SH-SY5Y (cell line): ENCODE data around the gene ZNF862.

ENCODE experiments used
- GATA2 ChIP-seq: IDR thresholded peaks from 2 replicates; pipeline ENCODE4 v1.6.1; 2011; ENCODE audit warnings: mild to moderate bottlenecking, low read depth, low read length
- GATA3 ChIP-seq: IDR thresholded peaks from 2 replicates; pipeline ENCODE4 v1.6.1; 2011; ENCODE audit warnings: low read depth, mild to moderate bottlenecking, low read length, moderate library complexity

GRCh38 chr7:149789101-149789500, 49.1 kb upstream of the ZNF862 start:
- TF ChIP-seq GATA2 (no peak), GATA3 (no peak)
